ENCODE results near the gene ARHGAP26. TPM values are rescaled to one million over a fixed set of nuclear protein-coding genes. Genes with fewer than 3 reads are reported as not detected.

Gene ARHGAP26
- total RNA-seq, 4 donors from 2014 or later: 28.2 to 52.3 (median 37.9) TPM

DNA sequence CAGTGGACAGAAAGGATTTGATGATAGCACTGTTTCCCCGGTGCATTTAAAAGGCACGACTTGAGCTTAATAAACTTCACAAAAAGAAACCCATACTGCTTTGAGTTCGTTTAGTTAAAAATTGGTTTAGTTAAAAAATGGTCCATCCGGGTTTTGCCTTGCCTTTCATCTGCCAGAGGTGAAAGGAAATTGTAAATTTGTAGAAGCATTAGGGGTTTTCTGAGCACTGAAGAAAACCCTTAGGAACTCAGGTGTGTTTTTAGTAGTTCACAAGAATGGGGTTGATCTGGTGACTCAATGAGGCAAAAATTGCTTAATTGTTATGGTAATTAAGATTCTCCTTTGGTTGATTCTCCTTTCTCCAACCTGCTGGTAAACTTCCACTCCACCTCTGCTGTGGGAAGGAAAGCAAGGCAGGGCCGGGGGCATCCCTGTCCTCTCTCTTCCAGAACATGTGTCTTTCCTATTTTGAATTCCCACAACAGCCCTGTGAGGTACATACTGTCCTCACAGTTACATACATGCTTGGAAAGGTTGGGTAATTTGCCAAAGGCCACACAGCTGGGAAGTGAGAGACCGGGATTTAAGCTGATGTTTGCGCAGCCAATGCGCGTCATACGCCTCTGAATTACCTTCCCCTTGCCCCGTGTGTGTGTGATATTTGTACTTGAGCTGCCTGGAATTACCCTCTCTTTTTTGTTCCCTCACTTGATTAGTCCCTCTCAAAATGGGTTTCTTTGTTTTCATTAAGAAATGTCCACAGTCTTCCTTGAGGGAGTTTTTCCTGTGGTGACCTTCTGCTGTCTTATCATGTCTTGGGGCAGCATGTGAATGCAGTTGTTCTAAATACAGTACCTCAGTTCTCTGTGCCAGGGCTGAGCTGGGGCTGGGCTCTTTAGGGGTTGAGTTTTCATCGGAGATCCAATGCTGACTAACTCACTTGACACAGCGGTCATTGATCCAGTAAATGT, 94.4 kb downstream of the ARHGAP26 start:
- 89 to 90% methylated on average over 13 of the region's 13 CpGs for WGBS, 2 donors
- no peak overlapping the region for H3K4me3 ChIP-seq (replicated peaks in 1 of 3)
- intact Hi-C loops (cut with DNase I): loop anchor here (5.0 kb wide), 1 partner anchor 92 kb away; the partner anchor contains the start of gene ARHGAP26

DNA sequence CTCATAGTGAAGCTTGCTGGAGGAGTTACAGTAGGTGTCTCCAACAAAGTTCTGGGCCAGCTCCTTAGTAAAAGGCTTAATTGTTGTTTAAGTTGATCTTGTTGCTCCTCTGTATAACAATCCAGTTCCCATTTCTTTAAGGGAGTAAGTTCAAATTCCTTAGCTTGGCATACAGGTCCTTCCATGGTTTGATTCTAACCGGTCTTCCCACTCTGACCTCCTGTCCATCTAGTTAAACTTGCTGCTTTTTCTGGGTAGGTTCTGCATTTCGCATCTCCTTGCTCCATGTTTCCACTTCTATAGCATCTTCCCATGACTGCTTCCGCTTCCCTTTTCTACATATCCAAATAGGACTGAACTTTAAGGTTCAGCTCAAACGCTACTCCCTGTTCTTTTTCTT, 95.5 kb downstream of the ARHGAP26 start:
- H3K4me1 ChIP-seq: peaks cover 17 to 45% of the 10 kb centered on the region in 2 donors

More for the DNA sequence above, 94.4 kb downstream of the ARHGAP26 start:
- Histone ChIP-seq H3K4me1 (peaks cover 8 to 39% of the 10 kb centered on the region in 2 donors), H3K27me3 (no peaks in the 10 kb centered on the region), H3K36me3 (no peaks in the 10 kb centered on the region), H3K27ac (no peak overlapping the region), H3K9me3 (no peaks in the 10 kb centered on the region)
- no peak for DNase-seq
- TF ChIP-seq POLR2A (IDR thresholded peaks at IDR 0.05): no peak
- TF ChIP-seq, protein P1, sequence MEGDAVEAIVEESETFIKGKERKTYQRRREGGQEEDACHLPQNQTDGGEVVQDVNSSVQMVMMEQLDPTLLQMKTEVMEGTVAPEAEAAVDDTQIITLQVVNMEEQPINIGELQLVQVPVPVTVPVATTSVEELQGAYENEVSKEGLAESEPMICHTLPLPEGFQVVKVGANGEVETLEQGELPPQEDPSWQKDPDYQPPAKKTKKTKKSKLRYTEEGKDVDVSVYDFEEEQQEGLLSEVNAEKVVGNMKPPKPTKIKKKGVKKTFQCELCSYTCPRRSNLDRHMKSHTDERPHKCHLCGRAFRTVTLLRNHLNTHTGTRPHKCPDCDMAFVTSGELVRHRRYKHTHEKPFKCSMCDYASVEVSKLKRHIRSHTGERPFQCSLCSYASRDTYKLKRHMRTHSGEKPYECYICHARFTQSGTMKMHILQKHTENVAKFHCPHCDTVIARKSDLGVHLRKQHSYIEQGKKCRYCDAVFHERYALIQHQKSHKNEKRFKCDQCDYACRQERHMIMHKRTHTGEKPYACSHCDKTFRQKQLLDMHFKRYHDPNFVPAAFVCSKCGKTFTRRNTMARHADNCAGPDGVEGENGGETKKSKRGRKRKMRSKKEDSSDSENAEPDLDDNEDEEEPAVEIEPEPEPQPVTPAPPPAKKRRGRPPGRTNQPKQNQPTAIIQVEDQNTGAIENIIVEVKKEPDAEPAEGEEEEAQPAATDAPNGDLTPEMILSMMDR (IDR thresholded peaks at IDR 0.05): no peak

DNA sequence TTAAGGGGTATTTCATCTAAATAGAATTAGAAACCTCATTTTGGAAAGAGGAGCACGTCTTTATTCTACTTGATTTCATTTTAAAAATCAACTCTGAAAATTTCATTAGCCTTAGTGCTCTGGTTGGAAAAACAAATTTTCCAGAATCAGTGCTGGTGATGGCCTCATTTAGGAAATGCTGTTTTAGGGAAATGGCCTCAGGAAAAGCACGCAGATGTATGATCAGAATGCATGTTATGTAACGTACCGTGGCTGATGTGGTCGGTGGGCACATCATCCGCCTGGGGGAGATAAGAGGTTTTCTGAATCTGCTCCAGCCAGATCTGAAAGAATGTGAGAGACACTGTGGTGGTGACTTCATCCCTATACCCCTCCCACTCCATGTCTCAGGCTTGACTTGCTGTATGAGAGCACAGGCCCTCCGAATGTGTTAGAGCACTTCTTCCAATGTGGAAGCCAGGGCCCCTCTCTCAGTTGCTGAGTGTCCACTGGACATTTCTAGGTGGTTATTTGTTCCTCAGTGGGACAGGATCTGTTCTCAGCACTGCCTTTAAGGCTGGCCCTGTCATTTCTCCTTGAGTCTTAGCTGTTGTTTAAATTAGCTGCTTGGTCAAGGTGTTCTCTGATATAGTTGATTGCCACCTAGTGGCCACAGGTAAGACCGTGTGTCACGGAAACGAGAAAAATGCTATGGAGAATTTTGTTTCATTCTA, 96.5 kb downstream of the ARHGAP26 start:
- DNase-seq: peak; percentile 45 to 54
- intact Hi-C loops (cut with DNase I): loop anchor here (5.0 kb wide), 1 partner anchor 94 kb away; the partner anchor contains the start of gene ARHGAP26
- TF ChIP-seq, protein P1 (IDR thresholded peaks at IDR 0.05): peak; percentile 14 to 96 (median 78)
- no peak for TF ChIP-seq POLR2A (IDR thresholded peaks at IDR 0.05)
- whole genome bisulfite sequencing, 2 donors: 46 to 48% methylated on average over 10 of the region's 10 CpGs
- Histone ChIP-seq H3K4me3 (replicated peaks in 1 of 3) (no peak overlapping the region), H3K27ac (no peak overlapping the region), H3K36me3 (no peaks in the 10 kb centered on the region), H3K27me3 (no peaks in the 10 kb centered on the region), H3K4me1 (peaks cover 26 to 48% of the 10 kb centered on the region in 2 donors), H3K9me3 (no peaks in the 10 kb centered on the region)

More for the DNA sequence above, 95.5 kb downstream of the ARHGAP26 start:
- H3K9me3 ChIP-seq: no peaks in the 10 kb centered on the region
- no peak for TF ChIP-seq POLR2A (IDR thresholded peaks at IDR 0.05)
- TF ChIP-seq, protein P1 (IDR thresholded peaks at IDR 0.05): no peak
- H3K27me3 ChIP-seq: no peaks in the 10 kb centered on the region
- H3K4me3 ChIP-seq (replicated peaks in 1 of 3): no peak overlapping the region
- H3K36me3 ChIP-seq: no peaks in the 10 kb centered on the region
- H3K27ac ChIP-seq: no peak overlapping the region
- WGBS, 2 donors: 94 to 95% methylated on average over 4 of the region's 4 CpGs
- no peak for DNase-seq
- intact Hi-C loops (cut with DNase I): loop anchor here (5.0 kb wide), 1 partner anchor 93 kb away; the partner anchor contains the start of gene ARHGAP26

DNA sequence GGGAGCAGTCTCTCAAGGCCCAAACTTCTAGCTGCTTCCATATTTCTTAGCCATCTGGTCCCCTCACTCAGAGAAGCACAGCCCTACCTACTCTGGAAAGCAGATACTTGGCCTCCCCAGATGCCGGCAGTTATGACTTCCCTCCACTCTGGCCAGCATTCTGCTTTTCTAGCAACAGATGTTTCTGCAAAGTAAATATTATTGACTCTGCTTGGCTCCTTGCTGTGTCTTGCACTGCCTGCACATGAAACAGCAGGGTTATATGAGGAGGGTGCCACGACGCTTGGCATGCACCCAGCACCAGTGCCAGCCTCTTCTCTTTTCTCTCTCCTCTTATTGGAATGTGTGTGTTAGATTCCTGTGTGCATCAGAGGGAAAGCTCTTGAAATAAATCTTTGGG, 99.7 kb downstream of the ARHGAP26 start:
- intact Hi-C loops (cut with DNase I): loop anchor here (5.0 kb wide), 1 partner anchor 98 kb away; the partner anchor contains the start of gene ARHGAP26
- Histone ChIP-seq H3K36me3 (no peaks in the 10 kb centered on the region), H3K4me3 (replicated peaks in 1 of 3) (no peak overlapping the region), H3K9me3 (no peaks in the 10 kb centered on the region), H3K4me1 (peaks cover 38 to 75% of the 10 kb centered on the region in 2 donors), H3K27me3 (no peaks in the 10 kb centered on the region), H3K27ac (peak overlapping the region; percentile 64 to 76 (median 73))
- DNase-seq: peak; percentile 84 to 89
- TF ChIP-seq, protein P1 (IDR thresholded peaks at IDR 0.05): no peak
- TF ChIP-seq POLR2A (IDR thresholded peaks at IDR 0.05): no peak
- 18 to 23% methylated on average over 3 of the region's 3 CpGs for WGBS, 2 donors
